Measurements from ENCODE around the gene CTCFL.
"Not testable (repeated sequence)": the region's sequence is repeated elsewhere in the genome, so short reads cannot be mapped to it uniquely, and the experiment has no call there.

Gene CTCFL

GRCh38 chr20:57507477-57507876 lies 17.5 kb downstream of the CTCFL start:
- no peak for DNase-seq (ENCODE audit: low read depth in 2 of 2)

- DNase-seq (ENCODE audit: low read depth in 2 of 2) = no peak
Observed at GRCh38 chr20:57505979-57506378, 19.0 kb downstream of the CTCFL start.

GRCh38 chr20:57504411-57504810 lies 20.5 kb downstream of the CTCFL start:
- DNase-seq (ENCODE audit: low read depth in 2 of 2) = no peak

DNA sequence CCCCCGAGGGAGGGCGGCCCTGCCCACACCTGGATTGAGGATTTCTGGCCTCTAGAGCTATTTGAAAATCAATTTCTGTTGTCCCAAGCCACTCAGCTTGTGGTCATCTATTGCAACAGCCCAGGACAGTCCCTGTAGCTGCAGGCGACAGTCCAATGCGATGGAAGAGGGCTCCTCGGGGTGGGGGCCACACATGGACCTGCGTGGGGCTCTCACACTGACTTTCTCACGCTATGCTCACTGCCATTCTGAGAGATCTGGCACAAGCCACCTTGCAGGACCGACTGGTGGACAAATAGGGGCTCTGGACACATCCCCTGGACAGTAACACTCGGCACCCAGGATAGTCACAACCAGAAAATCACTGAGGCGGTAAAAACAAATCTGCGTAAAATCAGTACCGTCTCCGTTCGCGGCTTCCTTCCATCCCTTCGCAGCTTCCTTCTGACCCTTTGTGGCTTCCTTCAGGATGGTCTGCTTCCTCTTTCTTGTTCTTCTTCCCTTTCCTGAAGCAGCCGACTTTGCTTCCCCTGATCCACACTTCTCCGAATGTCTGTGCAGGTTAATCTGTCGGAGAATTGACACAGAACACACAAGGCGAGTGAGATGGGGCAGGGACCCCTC lies 21.8 kb downstream of the CTCFL start:
- DNase-seq (ENCODE audit: low read depth in 2 of 2) = no peak

GRCh38 chr20:57502336-57502700 lies 22.6 kb downstream of the CTCFL start:
- no peak for DNase-seq (ENCODE audit: low read depth in 2 of 2)

DNA sequence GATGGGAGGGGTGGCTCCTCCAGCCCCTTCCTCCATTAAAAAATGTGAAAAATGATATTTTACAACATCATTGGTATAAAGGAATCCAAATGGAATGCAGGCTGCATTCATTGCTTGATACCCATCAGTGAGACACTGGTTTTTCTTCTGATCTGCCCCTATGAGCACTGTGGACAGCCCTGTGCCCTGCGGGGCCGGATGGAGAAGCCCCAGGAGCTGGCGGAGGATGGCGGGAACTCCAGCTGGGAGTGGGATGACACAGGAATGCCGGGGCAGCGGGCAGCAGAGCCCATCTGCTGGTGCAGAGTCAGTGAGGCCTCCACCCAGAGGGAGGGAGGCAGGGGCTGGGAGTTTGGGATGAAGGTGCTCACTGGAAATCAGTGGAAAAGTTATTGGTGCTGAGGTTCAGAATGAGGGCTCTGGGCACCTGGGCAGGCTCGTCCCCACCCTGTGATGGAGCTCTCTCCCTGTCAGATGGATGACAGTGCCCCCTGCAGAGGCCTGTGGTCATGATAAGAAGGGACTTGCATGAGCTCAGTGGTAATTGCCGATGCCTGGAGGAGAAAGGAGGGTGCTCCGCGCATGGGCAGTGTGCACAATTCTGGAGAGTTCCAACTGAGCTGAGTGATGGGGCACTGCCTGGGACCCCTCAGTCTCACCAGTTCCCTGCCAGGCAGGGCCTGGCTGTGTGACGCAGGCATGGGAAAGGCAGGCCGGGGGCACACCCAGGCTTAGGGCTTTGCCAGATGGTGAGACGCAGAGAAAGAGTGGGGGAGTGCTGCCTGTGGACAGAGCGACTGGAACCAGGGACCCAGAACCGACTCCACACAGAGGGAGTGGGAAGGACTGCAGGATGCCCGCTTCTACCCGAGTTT lies 23.2 kb downstream of the CTCFL start:
- no peak for DNase-seq (ENCODE audit: low read depth in 2 of 2)

DNA sequence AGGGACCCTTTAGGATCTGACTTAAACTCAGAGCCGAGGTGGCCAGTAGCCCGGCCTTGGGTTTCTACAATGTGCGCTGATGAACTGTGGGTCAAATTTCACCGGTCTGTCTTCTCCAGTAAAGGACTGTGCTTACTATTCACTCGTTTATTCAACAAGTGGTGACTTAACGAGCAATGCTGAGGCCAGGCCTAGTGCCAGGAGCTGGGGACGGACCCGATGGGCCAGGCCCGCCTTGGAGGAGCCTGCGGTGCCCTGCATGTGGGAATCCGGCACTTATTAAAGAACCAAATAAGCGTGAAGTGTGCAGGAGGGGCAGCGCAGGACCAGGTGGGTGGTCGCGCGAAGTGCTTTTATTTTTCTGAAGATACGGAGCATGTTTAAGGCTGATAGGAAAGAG lies 24.0 kb downstream of the CTCFL start:
- no peak for DNase-seq (ENCODE audit: low read depth in 2 of 2)

GRCh38 chr20:57500235-57500634 lies 24.7 kb downstream of the CTCFL start:
- DNase-seq (ENCODE audit: low read depth in 2 of 2) = no peak

- no peak for DNase-seq (ENCODE audit: low read depth in 2 of 2)
Observed at GRCh38 chr20:57499676-57500075, 25.3 kb downstream of the CTCFL start.

DNA sequence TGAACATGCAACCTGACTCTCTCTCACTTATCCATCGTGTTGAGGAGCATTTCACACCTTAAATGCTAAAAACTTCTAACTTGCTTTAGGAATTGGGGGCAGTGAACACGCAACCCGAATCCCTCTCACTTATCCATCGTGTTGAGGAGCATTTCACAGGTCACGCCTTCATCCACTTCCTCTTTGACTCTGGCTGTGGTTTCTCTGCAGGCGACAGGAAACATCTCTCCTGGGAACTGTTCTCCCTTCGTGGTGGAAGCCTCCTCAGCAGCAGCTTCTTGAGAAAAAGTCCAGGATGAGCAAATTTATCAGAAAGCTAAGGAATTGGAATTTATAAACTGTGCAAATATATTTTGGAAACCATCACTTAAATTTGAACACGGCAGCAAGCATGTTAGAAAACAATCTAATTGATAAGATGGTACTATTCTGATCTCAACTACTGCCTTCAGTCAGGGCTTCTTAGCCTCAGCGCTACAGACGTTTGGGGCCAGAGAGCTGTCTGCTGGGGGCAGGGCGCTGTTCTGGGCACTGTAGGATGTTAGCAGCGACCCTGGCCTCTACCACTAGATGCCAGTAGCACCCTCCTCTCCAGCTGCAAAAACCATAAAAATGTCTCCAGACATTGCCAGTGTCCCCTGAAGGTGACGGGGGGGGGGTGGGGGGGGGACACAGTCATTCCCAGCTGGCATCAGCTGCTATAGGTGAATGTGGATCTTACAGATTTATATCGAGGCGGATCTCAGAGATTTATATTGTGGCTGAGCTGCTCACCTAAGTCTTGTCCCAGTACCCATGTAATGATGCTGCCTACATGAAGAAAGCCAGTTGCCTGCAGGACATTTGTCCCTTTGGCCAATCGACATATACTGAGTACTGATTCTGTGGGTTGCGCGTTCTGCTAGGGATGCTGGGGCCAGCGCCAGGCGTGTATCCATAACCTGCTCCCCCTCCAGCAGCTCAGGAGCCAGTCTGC lies 26.2 kb downstream of the CTCFL start:
- no peak for DNase-seq (ENCODE audit: low read depth in 2 of 2)

DNA sequence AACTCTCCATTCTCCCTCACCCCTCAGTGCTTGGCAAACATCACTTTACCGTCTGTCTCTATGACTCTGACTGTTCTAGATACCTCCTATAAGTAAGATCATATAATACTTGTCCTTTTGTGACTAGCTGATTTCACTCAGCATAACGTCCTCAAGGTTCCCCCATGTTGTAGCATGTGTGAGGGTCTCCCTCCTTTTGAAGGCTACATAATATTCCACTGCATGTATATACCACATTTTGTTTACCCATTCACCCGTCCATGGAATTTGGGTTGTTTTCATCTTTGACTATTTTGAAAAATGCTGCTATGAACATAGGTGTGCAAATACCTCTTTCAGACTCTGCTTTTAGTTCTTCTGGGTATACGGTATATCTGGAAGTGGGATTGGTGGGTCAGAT lies 28.3 kb downstream of the CTCFL start:
- no peak for DNase-seq (ENCODE audit: low read depth in 2 of 2)

DNA sequence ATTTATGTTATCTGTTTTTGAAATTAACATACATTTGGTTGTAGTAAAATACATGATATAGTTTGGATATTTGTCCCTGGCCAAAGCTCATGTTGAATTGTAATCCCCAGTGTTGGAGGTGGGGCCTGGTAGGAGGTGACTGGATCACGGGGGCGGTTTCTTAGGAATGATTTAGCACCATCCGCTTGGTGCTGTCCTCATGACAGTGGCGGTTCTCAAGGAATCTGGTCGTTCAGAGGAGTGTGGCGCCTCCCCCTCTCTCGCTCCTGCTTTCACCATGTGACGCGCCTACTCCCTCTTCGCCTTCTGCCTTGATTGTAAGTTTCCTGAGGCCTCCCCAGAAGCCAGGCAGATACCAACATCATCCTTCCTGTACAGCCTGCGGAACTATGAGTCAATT lies 29.0 kb downstream of the CTCFL start:
- no peak for DNase-seq (ENCODE audit: low read depth in 2 of 2)

GRCh38 chr20:57493091-57493615 lies 31.8 kb downstream of the CTCFL start:
- no peak for DNase-seq (ENCODE audit: low read depth in 2 of 2)

DNA sequence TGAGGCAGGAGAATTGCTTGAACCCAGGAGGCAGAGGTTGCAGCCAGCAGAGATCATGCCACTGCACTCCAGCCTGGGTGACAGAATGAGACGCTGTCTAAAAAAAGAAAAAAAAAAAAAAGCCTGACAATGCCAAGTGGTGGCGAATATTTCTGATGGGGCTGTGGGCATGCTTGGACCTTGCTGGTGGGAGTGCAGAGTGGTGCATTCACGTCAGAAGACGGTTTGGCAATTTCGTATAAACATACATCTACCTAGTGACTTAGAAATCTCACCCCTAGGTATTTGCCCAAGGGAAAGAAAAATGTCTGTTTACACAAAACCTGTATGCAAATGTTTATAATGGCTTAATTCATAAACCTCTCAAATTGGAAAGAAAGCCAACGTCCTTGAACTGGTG lies 33.6 kb downstream of the CTCFL start:
- no peak for DNase-seq (ENCODE audit: low read depth in 2 of 2)

DNA sequence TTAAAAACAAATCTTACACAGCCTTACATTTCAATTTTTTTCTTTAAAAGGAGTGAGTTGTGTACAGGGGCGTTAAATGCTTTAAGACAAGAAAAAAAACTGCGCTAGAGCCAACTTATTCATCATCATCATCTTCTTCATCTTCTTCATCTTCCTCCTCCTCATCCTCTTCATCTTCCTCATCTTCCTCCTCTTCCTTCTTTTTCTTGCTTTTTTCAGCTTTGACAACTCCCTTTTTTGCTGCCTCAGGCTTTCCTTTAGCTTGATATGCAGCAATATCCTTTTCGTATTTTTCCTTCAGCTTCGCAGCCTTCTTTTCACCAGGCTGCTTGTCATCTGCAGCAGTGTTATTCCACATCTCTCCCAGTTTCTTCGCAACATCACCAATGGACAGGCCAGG lies 36.7 kb downstream of the CTCFL start:
- not testable (repeated sequence) for DNase-seq (ENCODE audit: low read depth in 2 of 2)

DNA sequence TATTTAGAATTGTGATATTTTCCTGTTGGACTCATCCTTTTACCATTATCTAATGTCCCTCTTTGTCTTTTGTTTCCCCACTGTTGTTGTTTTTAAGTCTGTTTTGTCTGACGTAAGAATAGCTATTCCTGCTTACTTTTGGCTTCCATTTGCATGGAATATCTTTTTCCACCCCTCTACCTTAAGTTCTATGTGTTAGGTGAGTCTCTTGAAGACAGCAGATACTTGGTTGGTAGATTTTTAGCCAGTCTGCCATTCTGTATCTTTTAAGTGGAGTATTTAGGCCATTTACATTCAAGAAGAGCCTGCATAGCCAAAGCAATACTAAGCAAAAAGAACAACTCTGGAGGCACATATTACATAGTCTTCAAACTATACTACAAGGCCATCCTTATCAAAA lies 39.2 kb downstream of the CTCFL start:
- no peak for DNase-seq (ENCODE audit: low read depth in 2 of 2)

DNA sequence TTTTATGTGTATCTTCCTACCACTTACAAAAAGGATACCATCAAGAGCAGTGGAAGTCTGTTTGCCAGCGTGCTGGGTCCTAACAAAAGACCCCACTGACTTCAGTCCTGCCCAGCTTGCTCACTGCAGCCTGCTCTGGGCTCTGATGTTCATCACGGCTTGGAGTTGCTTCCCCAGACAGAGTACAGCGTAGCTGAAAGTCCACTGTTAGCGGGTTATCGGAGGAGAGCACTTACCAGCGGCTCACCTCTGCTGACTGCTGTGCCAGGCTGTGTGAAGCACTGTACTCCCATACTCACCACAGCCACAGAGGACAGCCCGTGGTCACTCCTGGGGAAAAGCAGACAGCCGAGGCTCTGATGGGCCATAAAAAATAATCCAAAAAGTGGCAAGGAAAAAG lies 40.2 kb downstream of the CTCFL start:
- no peak for DNase-seq (ENCODE audit: low read depth in 2 of 2)

DNA sequence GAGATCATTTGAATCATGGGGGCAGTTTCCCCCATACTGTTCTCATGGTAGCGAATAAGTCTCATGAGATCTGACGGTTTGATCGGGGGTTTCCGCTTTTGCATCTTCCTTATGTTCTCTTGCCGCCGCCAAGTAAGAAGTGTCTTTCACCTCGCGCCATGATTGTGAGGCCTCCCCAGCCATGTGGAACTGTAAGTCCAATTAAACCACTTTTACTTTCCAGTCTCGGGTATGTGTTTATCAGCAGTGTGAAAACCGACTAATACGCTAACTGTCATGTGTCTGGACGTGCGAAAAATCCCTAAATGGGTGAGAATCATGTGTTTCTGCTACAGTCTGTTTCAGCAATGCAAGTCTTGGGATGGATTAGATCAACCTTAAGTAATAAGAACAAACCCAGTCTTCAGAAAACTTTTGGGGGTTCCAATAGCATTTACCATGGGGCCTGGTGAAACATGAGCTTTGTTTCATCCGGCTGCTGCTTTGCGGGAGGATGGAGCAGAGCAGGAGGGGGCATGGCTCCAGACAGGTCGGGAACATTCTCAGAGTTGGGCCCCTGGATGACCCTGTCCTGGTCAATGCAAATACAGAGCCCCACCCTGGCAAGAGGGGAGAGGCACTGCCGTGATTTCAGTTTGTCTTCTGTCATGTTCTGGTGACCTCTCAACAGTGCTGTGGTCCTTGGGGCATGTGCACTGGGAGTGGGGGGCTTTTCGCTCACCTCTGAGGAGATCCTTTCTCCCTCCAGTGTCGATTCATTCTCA lies 41.5 kb downstream of the CTCFL start:
- no peak for DNase-seq (ENCODE audit: low read depth in 2 of 2)

GRCh38 chr20:57482796-57483195 lies 42.1 kb downstream of the CTCFL start:
- DNase-seq (ENCODE audit: low read depth in 2 of 2) = no peak

DNA sequence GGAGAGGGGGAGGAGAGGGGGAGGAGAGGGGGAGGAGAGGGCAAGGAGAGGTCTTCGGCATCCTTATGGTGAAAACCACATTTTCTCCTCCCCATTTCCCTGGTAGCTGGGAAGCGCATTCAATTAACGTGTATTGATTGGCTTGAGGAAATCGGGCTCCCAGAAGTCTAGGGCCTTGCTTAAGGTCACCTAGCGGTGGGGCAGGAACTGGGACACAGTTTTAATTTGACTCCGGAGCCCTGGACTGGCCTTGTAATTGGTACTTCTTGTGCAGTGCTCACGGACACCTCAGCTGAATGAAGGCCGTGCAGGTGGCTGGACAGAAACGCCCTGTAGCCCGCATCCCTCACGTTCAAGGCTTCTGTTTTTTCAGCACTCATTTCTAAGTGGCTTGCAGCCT lies 42.8 kb downstream of the CTCFL start:
- DNase-seq (ENCODE audit: low read depth in 2 of 2) = no peak

DNA sequence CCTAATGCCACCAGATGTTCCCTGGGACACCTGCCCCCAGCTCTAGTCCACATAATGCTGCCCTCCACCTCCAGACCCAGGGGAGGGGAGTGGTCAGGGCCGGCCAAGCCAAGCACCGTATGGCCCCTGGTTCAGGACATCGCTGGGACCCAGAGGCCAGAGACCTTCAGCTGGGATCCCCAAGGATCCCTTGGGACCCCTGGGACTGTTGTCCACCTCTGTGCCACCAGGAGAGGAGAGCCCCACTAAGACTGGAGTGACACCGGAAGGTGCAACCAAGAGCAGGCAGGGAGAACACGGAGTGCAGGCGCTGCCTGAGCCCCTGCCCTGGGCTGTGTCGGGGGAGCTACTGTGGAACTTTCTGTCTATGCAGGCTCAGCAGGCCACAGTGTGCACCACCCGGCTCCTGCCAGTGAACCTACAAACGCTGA lies 43.6 kb downstream of the CTCFL start:
- no peak for DNase-seq (ENCODE audit: low read depth in 2 of 2)
